ENCODE measurements around the gene ACTC1. TPM values are rescaled to one million over a fixed set of nuclear protein-coding genes. Genes with fewer than 3 reads are reported as not detected.

The ACTC1 gene
- total and polyA plus RNA-seq, 12 donors = 3,470 to 17,444 (median 12,633) TPM

DNA sequence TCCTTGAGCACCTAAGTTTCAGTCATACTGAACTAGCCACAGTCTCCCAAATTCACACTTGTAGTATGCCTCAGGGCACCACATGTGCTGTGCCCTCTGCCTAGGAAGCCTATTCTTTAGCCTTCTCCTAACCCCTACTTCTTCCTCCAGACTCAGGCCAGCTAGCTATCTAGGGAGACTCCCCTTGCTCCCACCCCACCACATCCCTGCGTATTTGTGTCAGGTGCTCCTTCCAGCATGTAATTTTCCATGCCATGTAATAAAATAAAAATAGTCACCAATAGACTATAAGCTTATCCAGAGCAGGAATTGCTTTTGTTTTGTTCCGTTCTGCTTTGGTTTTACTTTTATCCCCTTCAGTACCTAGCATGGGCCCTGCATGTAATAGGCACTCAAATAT is 25.6 kb downstream of the ACTC1 start:
- TF ChIP-seq, protein P1, sequence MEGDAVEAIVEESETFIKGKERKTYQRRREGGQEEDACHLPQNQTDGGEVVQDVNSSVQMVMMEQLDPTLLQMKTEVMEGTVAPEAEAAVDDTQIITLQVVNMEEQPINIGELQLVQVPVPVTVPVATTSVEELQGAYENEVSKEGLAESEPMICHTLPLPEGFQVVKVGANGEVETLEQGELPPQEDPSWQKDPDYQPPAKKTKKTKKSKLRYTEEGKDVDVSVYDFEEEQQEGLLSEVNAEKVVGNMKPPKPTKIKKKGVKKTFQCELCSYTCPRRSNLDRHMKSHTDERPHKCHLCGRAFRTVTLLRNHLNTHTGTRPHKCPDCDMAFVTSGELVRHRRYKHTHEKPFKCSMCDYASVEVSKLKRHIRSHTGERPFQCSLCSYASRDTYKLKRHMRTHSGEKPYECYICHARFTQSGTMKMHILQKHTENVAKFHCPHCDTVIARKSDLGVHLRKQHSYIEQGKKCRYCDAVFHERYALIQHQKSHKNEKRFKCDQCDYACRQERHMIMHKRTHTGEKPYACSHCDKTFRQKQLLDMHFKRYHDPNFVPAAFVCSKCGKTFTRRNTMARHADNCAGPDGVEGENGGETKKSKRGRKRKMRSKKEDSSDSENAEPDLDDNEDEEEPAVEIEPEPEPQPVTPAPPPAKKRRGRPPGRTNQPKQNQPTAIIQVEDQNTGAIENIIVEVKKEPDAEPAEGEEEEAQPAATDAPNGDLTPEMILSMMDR (IDR thresholded peaks at IDR 0.05) = no peak
- Histone ChIP-seq H3K27me3 (no peaks in the 10 kb centered on the region), H3K36me3 (no peaks in the 10 kb centered on the region), H3K9me3 (no peaks in the 10 kb centered on the region), H3K4me3 (no peak overlapping the region), H3K4me1 (peaks cover 0 to 24% (median 0%) of the 10 kb centered on the region in 9 donors), H3K27ac (no peak overlapping the region)
- intact Hi-C loops (cut with DNase I) = loop anchor here in 1 of 10 donors (10.0 kb wide), 1 partner anchor 55 kb away; no protein-coding TSS in a partner anchor
- peak in 5 of 8 donors; percentile 30 to 91 (median 51) for ATAC-seq
- no peak for DNase-seq
- 68 to 72% methylated on average over 2 of the region's 2 CpGs for WGBS, 2 donors

DNA sequence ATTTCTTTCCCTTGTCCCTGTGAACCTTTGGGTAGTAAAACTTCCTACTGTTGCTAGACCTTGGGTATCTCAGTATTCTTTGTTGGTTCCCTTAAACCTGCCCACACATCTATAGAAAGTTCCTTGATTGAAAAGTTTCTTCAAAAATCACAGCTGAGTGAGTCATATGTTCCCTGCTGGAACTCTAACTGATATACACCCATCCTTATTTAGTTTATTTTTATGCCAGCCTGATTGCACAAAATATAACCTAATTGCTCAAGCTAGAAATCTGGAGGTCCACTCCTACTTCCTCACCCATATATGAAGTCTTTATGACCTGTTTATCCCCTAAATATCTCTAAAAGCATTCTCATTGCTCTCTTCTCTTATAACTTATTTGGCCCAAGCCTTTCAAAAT is 26.8 kb downstream of the ACTC1 start:
- TF ChIP-seq, protein P1 (IDR thresholded peaks at IDR 0.05) = no peak
- peaks cover 0 to 24% (median 0%) of the 10 kb centered on the region in 9 donors for H3K4me1 ChIP-seq
- intact Hi-C loops (cut with DNase I) = loop anchor here in 1 of 10 donors (10.0 kb wide), 1 partner anchor 56 kb away; no protein-coding TSS in a partner anchor
- no peak overlapping the region for H3K4me3 ChIP-seq
- H3K36me3 ChIP-seq = no peaks in the 10 kb centered on the region
- no peaks in the 10 kb centered on the region for H3K27me3 ChIP-seq
- no peak for DNase-seq
- H3K27ac ChIP-seq = no peak overlapping the region
- no peak for ATAC-seq
- no peaks in the 10 kb centered on the region for H3K9me3 ChIP-seq

GRCh38 chr15:34765741-34766140 is 29.6 kb downstream of the ACTC1 start:
- WGBS, 2 donors = 76 to 82% methylated on average over 5 of the region's 5 CpGs
- DNase-seq (no peak), ATAC-seq (no peak)
- intact Hi-C loops (cut with DNase I) = loop anchor here in 1 of 10 donors (10.0 kb wide), 1 partner anchor 59 kb away; no protein-coding TSS in a partner anchor
- H3K36me3 ChIP-seq = no peaks in the 10 kb centered on the region
- H3K4me1 ChIP-seq = peaks cover 0 to 24% (median 0%) of the 10 kb centered on the region in 9 donors
- no peak overlapping the region for H3K27ac ChIP-seq
- no peak overlapping the region for H3K4me3 ChIP-seq
- no peaks in the 10 kb centered on the region for H3K9me3 ChIP-seq
- TF ChIP-seq, protein P1 (IDR thresholded peaks at IDR 0.05) = no peak
- no peaks in the 10 kb centered on the region for H3K27me3 ChIP-seq

GRCh38 chr15:34760909-34761308 is 34.4 kb downstream of the ACTC1 start:
- 54 to 63% methylated on average over 3 of the region's 3 CpGs for WGBS, 2 donors

More at GRCh38 chr15:34760909-34761308, 34.4 kb downstream of the ACTC1 start:
- intact Hi-C loops (cut with DNase I) = loop anchor here in 1 of 10 donors (10.0 kb wide), 1 partner anchor 64 kb away; no protein-coding TSS in a partner anchor
- Histone ChIP-seq H3K27ac (no peak overlapping the region), H3K36me3 (no peaks in the 10 kb centered on the region), H3K9me3 (no peaks in the 10 kb centered on the region), H3K4me3 (no peak overlapping the region), H3K4me1 (no peaks in the 10 kb centered on the region), H3K27me3 (peaks cover 0 to 34% (median 21%) of the 10 kb centered on the region in 7 donors)
- no peak for DNase-seq
- no peak for ATAC-seq
- TF ChIP-seq, protein P1 (IDR thresholded peaks at IDR 0.05) = no peak

Data from heart right ventricle (tissue), 16 donors.